Prostate gland (tissue), 2 donors: ENCODE data around the gene PDXP.

Source experiments
- POLR2A ChIP-seq: fragments of 450-650 bp; IDR thresholded peaks from one replicate; pipeline ENCODE4 v1.6.1; 2016; ENCODE audit warnings: antibody characterized with exemption, mild to moderate bottlenecking
- POLR2AphosphoS5 ChIP-seq: sonication (generic); formaldehyde crosslinking; IDR thresholded peaks from one replicate; pipeline ENCODE4 v1.6.1; 2017; ENCODE audit warnings: antibody characterized with exemption
- TF ChIP-seq, protein P1 (sequence below), 4 experiments: fragments of 200-600 bp in 2 of 4; fragments of 450-650 bp in 2 of 4; sonication (generic) in 2 of 4; IDR thresholded peaks; 1 replicate in 3 of 4; 2 replicates in 1 of 4; pipeline ENCODE4 v1.5.1; 2016 to 2019; ENCODE audit warnings: antibody characterized with exemption in 4 of 4, mild to moderate bottlenecking in 2 of 4, moderate library complexity in 2 of 4

DNA sequence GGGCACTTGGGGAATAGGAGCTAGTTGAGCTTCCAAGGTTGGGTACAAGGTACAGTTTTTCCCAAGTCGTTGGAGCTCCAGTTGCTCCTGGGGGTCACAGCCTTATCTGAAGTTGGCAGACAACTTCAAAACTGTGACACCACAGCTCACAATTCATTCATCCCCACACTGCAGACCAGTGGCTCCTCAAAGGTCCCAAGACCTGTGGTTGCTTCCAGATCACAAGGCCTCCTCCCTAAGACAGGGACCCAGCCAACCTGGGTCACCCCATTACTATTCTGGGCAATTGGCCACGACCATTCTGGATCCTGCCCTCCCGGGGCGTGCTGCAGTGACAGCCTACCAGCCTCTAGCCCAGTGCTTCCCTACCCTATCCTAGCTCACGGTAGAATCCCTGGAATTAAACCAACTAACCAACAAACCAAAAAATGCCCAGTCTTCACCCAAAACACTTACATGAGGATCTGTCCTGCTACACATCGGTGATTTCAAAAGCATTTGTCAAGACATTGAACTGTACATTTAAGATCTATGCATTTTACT, 862 bp upstream of the PDXP start:
- TF ChIP-seq POLR2AphosphoS5, result no peak
- TF ChIP-seq, protein P1, sequence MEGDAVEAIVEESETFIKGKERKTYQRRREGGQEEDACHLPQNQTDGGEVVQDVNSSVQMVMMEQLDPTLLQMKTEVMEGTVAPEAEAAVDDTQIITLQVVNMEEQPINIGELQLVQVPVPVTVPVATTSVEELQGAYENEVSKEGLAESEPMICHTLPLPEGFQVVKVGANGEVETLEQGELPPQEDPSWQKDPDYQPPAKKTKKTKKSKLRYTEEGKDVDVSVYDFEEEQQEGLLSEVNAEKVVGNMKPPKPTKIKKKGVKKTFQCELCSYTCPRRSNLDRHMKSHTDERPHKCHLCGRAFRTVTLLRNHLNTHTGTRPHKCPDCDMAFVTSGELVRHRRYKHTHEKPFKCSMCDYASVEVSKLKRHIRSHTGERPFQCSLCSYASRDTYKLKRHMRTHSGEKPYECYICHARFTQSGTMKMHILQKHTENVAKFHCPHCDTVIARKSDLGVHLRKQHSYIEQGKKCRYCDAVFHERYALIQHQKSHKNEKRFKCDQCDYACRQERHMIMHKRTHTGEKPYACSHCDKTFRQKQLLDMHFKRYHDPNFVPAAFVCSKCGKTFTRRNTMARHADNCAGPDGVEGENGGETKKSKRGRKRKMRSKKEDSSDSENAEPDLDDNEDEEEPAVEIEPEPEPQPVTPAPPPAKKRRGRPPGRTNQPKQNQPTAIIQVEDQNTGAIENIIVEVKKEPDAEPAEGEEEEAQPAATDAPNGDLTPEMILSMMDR (IDR thresholded peaks at IDR 0.05), result no peak
- TF ChIP-seq POLR2A, result no peak
